Measurements from ENCODE around the gene TRIM37.
A peak's percentile ranks its signal among the peaks of the same experiment; 100 is the strongest.

TRIM37 gene

DNA sequence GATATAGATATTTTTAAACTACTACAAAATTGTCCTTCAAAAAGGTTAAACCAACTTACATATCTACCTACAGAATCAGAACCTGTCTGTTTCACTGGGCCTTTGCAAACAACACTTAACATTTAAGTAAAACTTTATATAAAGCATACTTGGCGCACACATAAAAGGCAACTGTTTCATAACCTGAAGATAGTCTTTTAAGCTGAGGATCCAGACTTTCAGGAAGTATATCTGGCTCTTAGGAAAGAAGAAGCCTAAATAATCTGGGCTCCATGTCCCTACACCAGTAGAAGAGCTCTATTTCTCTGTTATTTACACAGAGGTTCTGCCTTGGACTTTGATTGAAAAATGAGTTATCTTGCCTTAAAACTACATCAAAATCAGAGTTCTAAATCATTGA lies 75.9 kb downstream of the TRIM37 start:
- DNase-seq = no peak

DNA sequence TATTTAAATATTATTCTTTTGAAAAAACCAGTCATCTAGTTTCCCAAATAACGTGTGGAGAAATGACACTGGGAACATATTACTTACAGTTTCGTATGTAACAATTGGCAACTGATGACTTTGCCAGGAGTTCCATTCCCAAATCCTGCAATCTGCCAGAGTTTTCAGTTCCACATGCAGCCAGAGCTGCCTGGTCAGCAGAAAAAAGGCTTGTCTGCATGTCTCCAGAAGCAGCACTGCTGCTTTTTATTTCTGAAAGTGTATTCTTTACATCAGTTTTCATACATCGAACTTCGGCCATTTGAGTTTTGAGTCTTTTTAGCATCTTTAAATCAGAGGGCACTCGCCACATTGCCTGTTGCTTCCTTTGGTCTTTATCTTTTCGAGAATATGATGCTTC lies 78.4 kb downstream of the TRIM37 start:
- DNase-seq = no peak

DNA sequence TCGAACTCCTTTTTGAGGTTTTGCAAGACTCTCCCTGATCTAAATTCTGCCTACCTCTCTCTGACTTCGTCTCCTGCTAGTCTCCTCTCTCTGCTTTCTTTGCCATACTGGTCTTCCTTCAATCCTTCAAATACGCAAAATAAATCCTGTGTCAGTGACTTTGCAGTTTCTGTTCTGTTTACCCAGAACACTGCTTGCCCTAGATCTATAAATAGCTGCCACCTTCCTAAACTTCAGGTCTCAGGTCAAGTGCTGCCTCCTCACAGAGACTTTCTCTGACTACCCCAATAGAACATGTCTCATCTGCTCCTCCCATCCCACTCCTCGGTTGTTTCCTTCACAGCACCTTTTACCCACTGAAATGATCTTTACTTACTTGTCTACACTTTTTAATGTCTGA lies 78.9 kb downstream of the TRIM37 start:
- DNase-seq = no peak

DNA sequence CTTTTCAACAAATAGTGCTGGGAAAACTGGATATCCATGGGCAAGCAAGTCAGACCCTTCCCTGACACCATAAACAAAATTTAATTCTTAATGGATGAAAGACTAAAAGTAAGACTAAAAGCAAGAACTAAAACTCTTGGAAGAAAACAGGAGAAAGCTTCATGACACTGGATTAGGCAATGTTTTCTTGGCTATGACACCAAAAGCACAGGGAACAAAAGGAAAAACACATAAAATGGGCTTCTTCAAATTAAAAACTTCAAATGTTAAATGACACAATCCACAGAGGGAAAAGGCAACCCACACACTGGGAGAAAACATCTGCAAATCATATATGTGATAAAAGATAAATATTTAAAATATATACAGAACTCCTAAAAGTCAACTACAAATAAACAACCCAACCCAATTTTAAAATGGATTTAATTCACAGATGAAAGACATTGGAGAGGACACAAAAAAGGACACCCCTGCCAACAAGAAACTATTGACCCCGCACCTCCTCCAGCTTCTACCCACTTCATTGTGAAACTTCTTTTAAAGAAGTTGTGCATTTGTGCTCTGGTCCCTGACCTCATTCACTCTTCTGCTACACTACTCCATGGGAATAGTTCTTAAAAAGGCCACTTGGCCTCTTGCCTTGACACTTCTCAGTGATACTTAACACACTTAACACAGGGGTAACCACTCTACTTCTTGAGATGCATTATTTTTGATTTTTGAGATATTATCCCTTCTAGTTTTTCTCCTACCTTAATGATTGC lies 80.3 kb downstream of the TRIM37 start:
- DNase-seq = no peak

DNA sequence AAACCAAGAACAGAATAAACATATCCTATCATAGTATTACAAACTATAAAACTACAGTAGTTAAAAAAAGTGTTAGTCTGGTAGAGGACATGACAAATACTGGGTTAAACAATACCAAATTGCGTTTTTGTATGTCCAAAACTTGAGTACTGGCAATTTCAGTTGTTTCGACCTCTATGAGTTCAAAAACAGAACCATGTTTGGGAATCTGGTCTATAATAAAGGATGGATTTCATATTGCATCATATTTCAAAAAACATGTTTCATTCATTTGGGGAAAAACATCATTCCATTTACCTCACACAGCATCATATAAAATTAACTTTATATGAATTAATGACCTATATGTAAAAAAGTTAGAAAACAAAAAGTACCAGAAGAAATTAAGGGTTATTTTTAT lies 81.8 kb downstream of the TRIM37 start:
- DNase-seq = no peak

DNA sequence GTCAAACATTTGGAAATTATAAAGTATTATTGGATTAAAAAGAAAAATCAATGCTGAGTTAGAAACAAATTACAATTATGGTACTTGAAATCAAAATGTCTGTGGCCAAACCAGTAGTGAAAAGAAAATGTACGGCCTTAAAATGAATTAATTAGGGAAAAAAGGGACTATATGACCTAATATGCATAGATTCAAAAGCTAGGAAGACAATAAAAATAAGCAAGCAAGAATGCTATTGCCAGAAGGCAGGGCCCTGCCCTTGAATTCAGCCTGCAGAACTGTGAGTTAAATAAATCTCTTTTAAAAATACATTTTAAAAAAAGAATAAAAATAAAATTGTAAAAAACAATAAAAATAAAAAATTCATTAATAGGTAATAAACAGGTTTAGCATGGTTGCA lies 88.7 kb downstream of the TRIM37 start:
- DNase-seq = no peak

DNA sequence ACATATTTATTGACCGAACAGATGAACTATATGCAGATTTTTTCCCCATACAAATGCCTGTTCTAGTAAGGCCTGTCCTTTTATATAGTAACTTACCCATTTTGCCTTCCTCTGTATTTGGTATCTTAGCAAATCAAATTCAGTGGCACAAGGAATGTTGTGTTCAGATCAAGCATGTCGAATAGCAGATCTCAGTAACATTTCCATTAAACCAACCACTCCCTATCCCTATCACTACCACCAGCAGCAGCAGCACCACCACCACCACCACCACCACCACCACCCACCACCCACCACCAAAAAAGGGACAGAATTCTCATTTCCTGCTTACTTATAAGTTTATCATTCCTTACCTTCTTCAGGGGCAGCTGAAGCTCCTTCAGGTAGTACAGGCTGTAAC lies 94.7 kb downstream of the TRIM37 start:
- no peak for DNase-seq

DNA sequence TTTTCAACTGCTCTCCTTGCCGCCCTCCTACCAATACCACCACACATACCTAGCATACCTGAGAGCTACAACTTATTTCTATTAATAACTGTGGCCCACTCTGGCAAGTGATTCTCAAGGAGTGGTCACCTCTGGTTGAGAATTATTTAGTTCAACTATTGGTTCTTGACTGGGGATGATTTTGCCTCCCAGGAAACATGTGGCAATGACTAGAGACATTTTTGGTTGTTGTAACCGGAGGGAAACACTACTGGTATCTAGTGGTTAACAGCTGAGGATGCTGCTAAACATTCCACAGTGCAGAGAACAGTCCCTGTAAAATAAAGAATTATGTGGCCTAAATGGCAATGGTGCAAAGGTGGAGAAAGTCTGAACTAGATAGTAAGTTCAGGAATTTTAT lies 96.7 kb downstream of the TRIM37 start:
- DNase-seq = no peak

DNA sequence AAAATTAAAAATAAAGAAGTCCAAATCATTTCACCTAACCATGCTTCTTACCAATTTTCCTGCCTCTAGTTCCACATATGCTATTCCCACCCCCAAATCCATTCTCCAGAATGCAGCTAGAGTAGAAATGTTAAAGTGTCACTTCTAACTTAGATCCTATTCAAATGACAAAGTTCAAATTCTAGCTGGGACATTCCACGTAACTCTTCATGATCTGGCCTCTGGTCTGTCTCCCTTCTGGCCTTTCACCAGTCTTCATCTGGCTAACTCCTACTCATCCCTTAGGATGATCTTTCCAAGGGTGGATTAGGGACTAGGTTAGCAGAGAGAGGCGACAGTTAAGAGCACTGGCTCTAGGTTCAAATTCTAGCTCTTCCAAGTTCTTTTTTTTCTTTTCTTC lies 97.9 kb downstream of the TRIM37 start:
- no peak for DNase-seq

DNA sequence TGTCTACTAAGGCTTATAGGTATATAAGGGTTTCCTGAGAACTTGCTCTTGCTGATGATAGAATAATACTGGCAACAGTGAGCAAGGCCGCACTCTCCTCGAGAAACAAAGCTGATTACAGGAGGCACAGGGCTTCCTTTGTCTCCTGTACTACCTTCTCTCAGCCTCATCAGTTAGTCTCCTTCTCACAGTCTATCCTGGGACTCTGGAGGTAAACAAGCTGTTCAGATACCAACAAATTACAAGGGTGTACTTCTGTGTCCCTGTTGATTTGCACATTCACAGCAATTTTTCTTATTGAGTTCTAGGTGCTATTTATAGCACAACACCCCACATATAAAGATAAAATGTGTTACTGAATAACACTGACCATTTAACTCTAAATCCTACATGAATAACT lies 98.7 kb downstream of the TRIM37 start:
- no peak for DNase-seq

DNA sequence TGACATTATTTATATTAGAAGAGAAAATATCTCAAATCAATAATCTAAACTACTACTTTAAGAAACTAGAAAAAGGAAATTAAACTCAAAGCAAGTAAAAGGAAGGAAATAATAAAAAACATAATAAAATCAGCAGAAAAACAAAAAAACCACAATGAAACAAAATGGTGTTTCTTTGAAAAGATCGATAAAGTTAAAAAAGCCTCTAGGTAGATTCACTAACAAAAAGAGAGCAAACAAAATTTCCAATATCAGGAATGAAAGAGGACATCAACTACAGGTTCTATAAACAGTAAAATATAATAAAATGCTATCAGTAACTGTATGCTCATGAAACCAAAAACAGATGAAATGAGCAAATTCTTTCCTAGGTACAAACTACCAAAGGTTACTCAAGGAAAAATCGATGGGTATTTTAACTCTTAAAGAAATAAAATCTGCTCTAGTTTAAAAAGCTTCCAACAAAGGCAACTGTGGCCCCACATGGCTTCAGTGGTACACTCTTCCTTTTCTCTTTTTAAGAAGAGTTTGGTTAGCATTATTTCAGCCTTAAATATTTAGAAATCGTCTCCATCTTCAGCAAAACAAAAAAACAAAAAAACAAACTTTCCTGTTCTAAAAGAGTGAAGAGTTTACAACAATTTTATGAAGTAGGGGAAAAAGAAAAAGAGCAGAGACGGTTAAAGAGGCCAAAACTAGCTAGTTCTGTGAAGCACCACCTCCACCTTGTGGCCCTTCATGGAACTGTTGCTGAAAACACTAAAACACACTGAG lies 102.2 kb downstream of the TRIM37 start:
- peak; percentile 61 for DNase-seq

DNA sequence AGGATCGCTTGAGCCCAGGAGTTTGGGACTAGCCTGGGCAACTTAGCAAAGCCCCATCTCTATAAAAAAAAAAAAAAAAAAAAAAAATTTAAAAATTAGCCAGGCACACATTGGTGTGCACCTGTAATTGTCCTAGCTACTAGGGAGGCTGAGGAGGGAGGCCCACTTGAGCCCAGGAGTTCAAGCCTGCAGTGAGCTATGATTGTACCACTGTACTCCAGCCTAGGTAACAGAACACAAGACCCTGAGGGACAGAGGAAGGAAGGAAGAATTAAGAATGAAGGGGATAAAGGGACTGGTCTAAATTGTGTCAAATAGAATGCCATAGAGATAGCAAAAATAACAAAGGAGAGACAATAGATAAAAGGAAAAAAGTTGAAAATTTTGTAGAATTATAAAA lies 102.8 kb downstream of the TRIM37 start:
- no peak for DNase-seq

DNA sequence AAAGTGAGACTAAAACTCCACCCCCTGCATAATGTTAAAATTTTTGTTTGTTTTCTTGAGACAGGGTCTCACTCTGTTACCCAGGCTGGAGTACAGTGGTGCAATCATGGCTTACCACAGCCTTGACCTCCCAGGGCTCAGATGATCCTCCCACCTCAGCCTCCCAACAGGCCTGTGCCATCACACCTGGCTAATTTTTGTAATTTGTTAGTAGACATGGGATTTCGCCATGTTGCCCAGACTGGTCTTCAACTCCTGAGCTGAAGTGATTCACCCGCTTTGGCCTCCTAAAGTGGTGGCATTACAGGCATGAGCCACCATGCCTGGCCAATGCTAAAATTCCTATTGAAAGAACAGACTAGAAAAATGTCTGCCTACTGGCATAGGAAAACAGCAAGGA lies 103.8 kb downstream of the TRIM37 start:
- DNase-seq = no peak

DNA sequence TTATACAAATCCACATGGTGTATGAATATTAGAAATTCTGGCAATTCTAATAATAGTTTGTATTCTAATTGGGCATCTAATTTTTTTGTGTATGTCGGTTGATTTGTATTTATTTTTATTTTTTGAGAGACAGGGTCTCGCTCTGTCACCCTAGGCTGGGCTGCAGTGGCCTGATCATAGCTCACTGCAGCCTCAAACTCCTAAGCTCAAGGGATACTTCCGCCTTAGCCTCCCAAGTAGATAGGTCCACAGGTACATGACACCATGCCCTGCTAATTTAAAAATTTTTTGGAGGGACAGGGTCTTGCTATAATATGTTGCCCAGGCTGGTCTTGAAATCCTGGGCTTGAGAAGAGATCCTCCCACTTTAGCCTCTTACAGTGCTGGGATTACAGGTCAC lies 104.6 kb downstream of the TRIM37 start:
- no peak for DNase-seq

DNA sequence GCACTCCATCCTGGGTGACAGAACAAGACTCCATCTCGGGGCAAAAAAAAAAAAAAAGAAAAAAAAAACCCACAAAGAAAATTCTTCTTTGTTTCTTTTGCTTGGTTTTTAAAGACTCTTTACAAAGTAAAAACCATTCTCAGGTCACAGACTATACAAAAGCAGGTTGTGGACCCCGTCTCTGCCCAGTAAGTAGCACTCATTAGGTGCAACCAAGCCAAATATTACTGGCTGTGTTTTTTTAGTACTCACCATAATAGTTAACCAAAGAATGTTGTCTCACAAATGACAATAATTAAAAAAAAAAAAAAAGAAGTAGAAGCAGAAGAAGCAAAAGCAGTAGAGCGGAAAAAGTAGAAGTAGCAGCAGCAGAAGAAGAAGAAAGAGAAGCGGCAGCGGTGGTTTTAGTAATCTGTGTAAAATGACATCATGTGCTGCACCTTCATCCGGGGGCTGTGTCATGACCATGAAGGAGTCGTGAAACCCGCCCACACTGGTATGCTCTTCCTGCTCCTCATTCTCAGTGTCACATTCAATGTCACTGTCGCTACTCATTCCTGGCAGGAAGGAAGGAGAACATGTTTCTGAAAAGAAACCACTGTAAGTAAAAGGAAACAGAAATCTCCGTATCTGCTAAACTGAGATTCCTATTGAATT lies 105.4 kb downstream of the TRIM37 start:
- DNase-seq = peak; percentile 55

DNA sequence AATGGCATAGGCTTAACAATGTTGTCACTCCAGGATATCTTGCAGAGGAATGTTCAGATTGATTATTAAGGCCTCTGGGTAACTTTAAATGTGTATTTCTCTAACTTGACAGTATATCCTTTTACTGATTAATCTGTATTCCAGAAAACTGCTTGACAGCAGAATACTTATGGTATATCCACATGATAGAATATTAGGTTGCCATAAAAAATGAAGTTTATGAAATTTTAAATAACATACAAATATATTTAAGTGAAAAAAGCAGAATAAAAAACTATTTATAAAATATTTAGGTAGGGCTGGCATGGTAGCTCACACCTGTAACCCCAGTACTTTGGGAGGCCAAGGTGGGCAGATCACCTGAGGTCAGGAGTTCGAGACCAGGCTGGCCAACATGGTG lies 106.7 kb downstream of the TRIM37 start:
- DNase-seq = no peak

DNA sequence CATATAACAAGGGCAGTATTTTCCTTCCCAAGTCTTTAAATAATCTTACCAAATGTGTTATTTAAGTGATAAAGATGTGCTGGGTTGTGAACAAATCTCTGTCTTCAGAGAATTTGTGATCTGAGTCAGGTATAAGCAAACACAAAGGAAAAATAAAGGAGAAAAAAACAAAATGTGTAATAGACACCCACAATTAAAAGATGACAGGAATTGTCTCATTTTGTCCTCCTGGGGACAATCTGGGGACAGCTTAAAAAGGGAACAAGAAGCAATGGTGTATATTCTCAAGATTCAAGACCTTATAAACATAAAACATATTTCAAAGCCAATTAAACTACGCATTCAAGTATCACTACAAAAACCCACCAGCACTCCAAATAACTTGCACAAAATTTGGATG lies 107.2 kb downstream of the TRIM37 start:
- no peak for DNase-seq

DNA sequence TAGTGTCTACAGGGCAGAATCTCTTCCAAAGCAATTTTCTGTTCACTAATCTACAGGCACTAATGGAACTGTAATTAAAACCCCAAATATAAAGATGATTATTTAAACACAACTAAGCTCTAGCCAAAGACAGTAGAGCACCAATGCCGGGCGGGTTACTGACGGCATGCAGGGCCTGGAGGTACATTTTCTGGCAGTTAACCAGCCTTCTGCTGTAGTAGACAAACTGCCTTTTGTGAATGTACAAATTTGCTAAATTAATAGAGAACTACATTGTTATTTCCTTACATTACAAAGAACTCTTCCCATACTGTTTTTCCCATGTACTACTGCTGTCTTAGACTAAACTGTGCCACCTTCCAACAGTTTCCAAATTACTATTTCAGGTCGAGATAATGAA lies 107.8 kb downstream of the TRIM37 start:
- DNase-seq = no peak

DNA sequence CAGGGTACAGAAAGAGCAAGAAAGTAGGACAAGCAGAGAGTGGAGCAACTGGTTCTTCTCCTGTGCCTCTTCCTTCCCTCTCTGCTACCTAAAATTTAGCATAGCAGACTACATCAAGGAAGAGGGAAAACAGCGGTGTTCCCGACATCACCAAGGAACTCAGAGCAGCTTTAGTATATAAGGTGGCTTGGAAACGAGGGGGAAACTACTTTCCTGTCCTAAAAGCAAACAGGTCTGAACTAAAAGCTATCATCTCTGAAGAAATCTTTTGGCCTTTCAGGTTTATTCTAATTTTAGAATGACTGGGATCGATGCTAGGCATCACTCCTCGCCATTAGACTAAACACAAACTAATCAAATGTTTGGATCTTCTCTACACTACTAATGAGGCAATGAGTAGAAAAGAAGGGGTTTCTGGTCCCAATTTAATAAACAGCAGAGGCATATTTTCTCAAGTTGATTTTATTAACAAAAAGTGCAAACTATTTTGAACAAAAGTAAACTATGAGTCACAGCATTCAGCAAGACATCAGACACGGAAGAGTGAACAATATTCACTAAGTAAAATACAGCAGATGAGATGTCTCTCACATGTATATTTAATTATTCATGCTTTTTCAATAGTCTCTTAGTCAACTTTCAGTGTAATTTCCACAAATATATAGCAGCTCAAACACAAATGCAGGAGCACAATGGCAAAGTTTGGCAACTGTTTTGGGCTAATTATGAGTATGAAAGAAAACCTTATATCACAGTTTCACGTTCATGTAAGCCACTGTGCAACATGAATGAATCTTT lies 108.7 kb downstream of the TRIM37 start:
- DNase-seq = no peak

DNA sequence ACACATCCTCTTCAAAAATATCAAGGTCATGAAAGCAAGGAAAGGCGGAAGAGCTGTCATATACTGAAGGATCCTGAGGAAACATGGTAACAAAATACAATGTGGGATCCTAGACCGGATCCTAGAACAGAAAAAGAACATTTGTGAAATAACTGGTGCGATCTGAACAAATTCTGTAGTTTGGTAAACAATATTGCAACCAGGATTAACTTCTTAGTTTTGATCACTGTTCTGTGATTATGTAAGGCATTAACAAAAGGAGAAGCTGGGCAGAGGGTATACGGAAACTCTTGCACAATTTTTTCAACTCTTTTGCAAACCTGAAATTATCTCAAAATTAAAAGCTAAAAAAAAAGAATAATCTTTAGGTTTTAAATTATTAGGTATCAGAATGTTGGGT lies 109.7 kb downstream of the TRIM37 start:
- no peak for DNase-seq

DNA sequence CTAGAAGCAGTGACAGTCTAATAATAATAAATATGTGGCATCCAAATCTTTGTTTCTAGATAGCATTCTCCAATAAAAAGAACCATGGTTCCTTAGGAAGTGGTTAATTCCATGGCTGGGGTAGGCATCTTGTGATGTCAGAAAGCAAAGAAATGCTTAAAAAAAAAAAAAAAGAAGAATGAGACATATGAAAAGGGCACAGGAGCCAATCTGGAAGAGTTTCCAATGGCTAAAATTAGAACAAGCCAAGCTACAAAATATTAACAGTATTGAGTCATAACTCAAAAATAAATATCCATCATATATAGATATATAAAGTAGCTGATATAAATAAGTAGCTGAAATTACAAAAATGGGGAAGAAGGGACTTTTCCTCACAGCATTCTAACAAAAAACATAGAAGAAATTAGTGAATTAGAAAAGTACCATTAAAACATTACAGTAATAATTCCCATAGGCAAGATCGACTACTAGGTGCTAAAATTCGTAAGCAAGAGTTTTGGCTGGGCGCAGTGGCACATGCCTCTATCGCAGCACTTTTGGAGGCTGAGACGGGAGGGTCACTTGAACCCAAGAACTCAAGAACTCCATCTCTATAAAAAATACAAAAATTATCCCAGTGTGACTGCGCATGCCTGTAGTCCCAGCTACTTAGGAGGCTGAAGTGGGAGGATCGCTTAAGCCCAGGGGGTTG lies 111.3 kb downstream of the TRIM37 start:
- DNase-seq = no peak

DNA sequence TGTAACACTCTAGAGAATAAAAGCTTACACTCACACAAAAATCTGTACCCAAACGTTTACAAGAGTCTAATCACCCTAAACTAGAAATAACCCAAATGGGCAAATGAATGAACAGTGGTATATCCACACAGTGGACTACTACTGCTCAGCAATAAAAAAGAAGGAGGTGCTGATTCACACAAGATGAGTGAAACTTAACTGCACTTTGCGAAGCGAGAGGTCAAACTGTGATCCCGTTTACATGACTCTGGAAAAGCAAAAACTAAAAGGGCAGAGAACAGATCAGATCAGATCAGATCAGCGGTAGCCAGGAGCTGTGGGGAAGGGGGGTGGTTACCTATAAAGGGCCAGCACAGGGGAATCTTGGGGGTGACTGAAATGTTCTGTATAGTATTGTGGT lies 113.4 kb downstream of the TRIM37 start:
- no peak for DNase-seq
